Activated naive CD8-positive, alpha-beta T cell treated with anti-CD3 and anti-CD28 coated beads for 36 hours (primary cell): Measurements from ENCODE around the gene LENG8. TPM values are rescaled to one million over a fixed set of nuclear protein-coding genes. Genes with fewer than 3 reads are reported as not detected.
A peak's percentile ranks its signal among the peaks of the same experiment; 100 is the strongest.

Experiments used
- DNase-seq: peaks from one replicate; pipeline ENCODE4 v3.0.0; 2021
- H3K27ac Mint-ChIP-seq: one replicate; pipeline ENCODE4 v1.8.0; 2022; ENCODE audit warnings: mild to moderate bottlenecking, moderate library complexity, mixed read lengths
- H3K27me3 Mint-ChIP-seq: one replicate; pipeline ENCODE4 v1.8.0; 2022; ENCODE audit warnings: mild to moderate bottlenecking, mixed read lengths
- H3K36me3 Mint-ChIP-seq: one replicate; pipeline ENCODE4 v1.8.0; 2021; ENCODE audit warnings: mild to moderate bottlenecking, mixed read lengths
- H3K4me1 Mint-ChIP-seq: one replicate; pipeline ENCODE4 v1.8.0; 2021; ENCODE audit warnings: mixed read lengths
- H3K4me3 Mint-ChIP-seq: one replicate; pipeline ENCODE4 v1.8.0; 2022; ENCODE audit warnings: mild to moderate bottlenecking, moderate library complexity, mixed read lengths
- H3K9me3 Mint-ChIP-seq: one replicate; pipeline ENCODE4 v1.8.0; 2022; ENCODE audit warnings: mixed read lengths
- total RNA-seq, 2 experiments: library from RNA; stranded (reverse); gene quantifications; one replicate each; pipeline ENCODE4 v1.2.3, GENCODE V29; 2021

The LENG8 gene
- total RNA-seq, 2 experiments from 2014 or later: 101 to 108 TPM

GRCh38 chr19:54470276-54470887, 21.4 kb downstream of the LENG8 start:
- Mint-ChIP-seq H3K4me3 (peak overlapping the region; percentile 57), H3K27ac (no peak overlapping the region), H3K9me3 (no peaks in the 10 kb centered on the region), H3K36me3 (no peaks in the 10 kb centered on the region), H3K27me3 (peaks cover 69% of the 10 kb centered on the region), H3K4me1 (peaks cover 15% of the 10 kb centered on the region)
- DNase-seq: no peak

GRCh38 chr19:54470991-54471782, 22.2 kb downstream of the LENG8 start:
- Mint-ChIP-seq H3K4me1 (peaks cover 15% of the 10 kb centered on the region), H3K27me3 (peaks cover 63% of the 10 kb centered on the region), H3K27ac (no peak overlapping the region), H3K9me3 (no peaks in the 10 kb centered on the region), H3K36me3 (no peaks in the 10 kb centered on the region), H3K4me3 (peak overlapping the region; percentile 51)
- DNase-seq: no peak

- H3K36me3 Mint-ChIP-seq: no peaks in the 10 kb centered on the region
- DNase-seq: peak; percentile 43
- peaks cover 15% of the 10 kb centered on the region for H3K4me1 Mint-ChIP-seq
- H3K4me3 Mint-ChIP-seq: no peak within 1 kb of the TSS
- no peak within 1 kb of the TSS for H3K27ac Mint-ChIP-seq
- peaks cover 62% of the 10 kb centered on the region for H3K27me3 Mint-ChIP-seq
- H3K9me3 Mint-ChIP-seq: no peaks in the 10 kb centered on the region
Observed at GRCh38 chr19:54473071-54473891, 24.3 kb downstream of the LENG8 start, which contains the start of gene CDC42EP5. CDC42EP5 (minus strand) TSS chr19:54473296; CDS start chr19:54465547, 7,749 bp downstream.

- DNase-seq: no peak
- Mint-ChIP-seq H3K27me3 (peaks cover 61% of the 10 kb centered on the region), H3K4me3 (no peak overlapping the region), H3K9me3 (no peaks in the 10 kb centered on the region), H3K27ac (no peak overlapping the region), H3K36me3 (no peaks in the 10 kb centered on the region), H3K4me1 (peaks cover 17% of the 10 kb centered on the region)
Observed at GRCh38 chr19:54473892-54474372, 24.9 kb downstream of the LENG8 start.

- DNase-seq: no peak
- Mint-ChIP-seq H3K9me3 (no peaks in the 10 kb centered on the region), H3K27ac (no peak overlapping the region), H3K4me1 (peaks cover 13% of the 10 kb centered on the region), H3K4me3 (no peak overlapping the region), H3K27me3 (peaks cover 56% of the 10 kb centered on the region), H3K36me3 (no peaks in the 10 kb centered on the region)
Observed at GRCh38 chr19:54475706-54476105, 26.7 kb downstream of the LENG8 start.

- Mint-ChIP-seq H3K4me3 (no peak overlapping the region), H3K9me3 (no peaks in the 10 kb centered on the region), H3K27me3 (peaks cover 57% of the 10 kb centered on the region), H3K27ac (no peak overlapping the region), H3K36me3 (no peaks in the 10 kb centered on the region), H3K4me1 (peaks cover 15% of the 10 kb centered on the region)
- no peak for DNase-seq
Observed at GRCh38 chr19:54477650-54478049, 28.7 kb downstream of the LENG8 start.

- Mint-ChIP-seq H3K36me3 (no peaks in the 10 kb centered on the region), H3K9me3 (no peaks in the 10 kb centered on the region), H3K27me3 (peaks cover 55% of the 10 kb centered on the region), H3K4me3 (no peak overlapping the region), H3K27ac (no peak overlapping the region), H3K4me1 (peaks cover 12% of the 10 kb centered on the region)
- DNase-seq: no peak
Observed at GRCh38 chr19:54478677-54479266, 29.8 kb downstream of the LENG8 start.

- H3K4me1 Mint-ChIP-seq: peaks cover 12% of the 10 kb centered on the region
- H3K4me3 Mint-ChIP-seq: no peak overlapping the region
- no peak overlapping the region for H3K27ac Mint-ChIP-seq
- DNase-seq: no peak
- H3K36me3 Mint-ChIP-seq: no peaks in the 10 kb centered on the region
- peaks cover 58% of the 10 kb centered on the region for H3K27me3 Mint-ChIP-seq
- H3K9me3 Mint-ChIP-seq: no peaks in the 10 kb centered on the region
Observed at GRCh38 chr19:54480051-54480450, 31.1 kb downstream of the LENG8 start.

GRCh38 chr19:54481326-54481930, 32.4 kb downstream of the LENG8 start:
- Mint-ChIP-seq H3K4me3 (no peak overlapping the region), H3K4me1 (peaks cover 12% of the 10 kb centered on the region), H3K9me3 (no peaks in the 10 kb centered on the region), H3K27ac (no peak overlapping the region), H3K27me3 (peaks cover 62% of the 10 kb centered on the region), H3K36me3 (no peaks in the 10 kb centered on the region)
- peak; percentile 46 for DNase-seq

GRCh38 chr19:54482889-54483288, 33.9 kb downstream of the LENG8 start:
- Mint-ChIP-seq H3K9me3 (no peaks in the 10 kb centered on the region), H3K27me3 (peaks cover 52% of the 10 kb centered on the region), H3K36me3 (no peaks in the 10 kb centered on the region), H3K27ac (no peak overlapping the region), H3K4me1 (peaks cover 12% of the 10 kb centered on the region), H3K4me3 (no peak overlapping the region)
- no peak for DNase-seq

- H3K4me1 Mint-ChIP-seq: peaks cover 10% of the 10 kb centered on the region
- H3K27ac Mint-ChIP-seq: no peak overlapping the region
- DNase-seq: no peak
- peaks cover 48% of the 10 kb centered on the region for H3K27me3 Mint-ChIP-seq
- H3K9me3 Mint-ChIP-seq: no peaks in the 10 kb centered on the region
- H3K36me3 Mint-ChIP-seq: no peaks in the 10 kb centered on the region
- no peak overlapping the region for H3K4me3 Mint-ChIP-seq
Observed at GRCh38 chr19:54484451-54484850, 35.5 kb downstream of the LENG8 start.

GRCh38 chr19:54485851-54486250, 36.9 kb downstream of the LENG8 start:
- DNase-seq: no peak
- Mint-ChIP-seq H3K27me3 (peaks cover 46% of the 10 kb centered on the region), H3K9me3 (no peaks in the 10 kb centered on the region), H3K27ac (no peak overlapping the region), H3K36me3 (no peaks in the 10 kb centered on the region), H3K4me3 (no peak overlapping the region), H3K4me1 (peaks cover 11% of the 10 kb centered on the region)

- DNase-seq: no peak
- Mint-ChIP-seq H3K27ac (no peak overlapping the region), H3K4me3 (no peak overlapping the region), H3K4me1 (peaks cover 2% of the 10 kb centered on the region), H3K36me3 (no peaks in the 10 kb centered on the region), H3K9me3 (no peaks in the 10 kb centered on the region), H3K27me3 (peaks cover 52% of the 10 kb centered on the region)
Observed at GRCh38 chr19:54489341-54489740, 40.3 kb downstream of the LENG8 start.

- DNase-seq: no peak
- Mint-ChIP-seq H3K4me3 (no peak overlapping the region), H3K36me3 (no peaks in the 10 kb centered on the region), H3K27ac (no peak overlapping the region), H3K9me3 (no peaks in the 10 kb centered on the region), H3K27me3 (peaks cover 52% of the 10 kb centered on the region), H3K4me1 (peaks cover 2% of the 10 kb centered on the region)
Observed at GRCh38 chr19:54489766-54490165, 40.8 kb downstream of the LENG8 start.
